GM19468 (cell line): Measurements from ENCODE around the gene CCDC152.

ENCODE experiments used
- ATAC-seq: cut with Tn5 transposase; IDR thresholded peaks from one replicate; pipeline ENCODE4 v1.9.1; 2021; ENCODE audit warnings: mild to moderate bottlenecking, moderate library complexity, moderate number of reproducible peaks; ENCODE audit not compliant: unreplicated experiment; ENCODE audit errors: extremely low read depth

The CCDC152 gene

GRCh38 chr5:42772265-42772993 lies 15.8 kb downstream of the CCDC152 start:
- no peak for ATAC-seq

GRCh38 chr5:42779083-42779482 lies 22.5 kb downstream of the CCDC152 start:
- no peak for ATAC-seq

GRCh38 chr5:42781584-42781983 lies 25.0 kb downstream of the CCDC152 start:
- no peak for ATAC-seq

- ATAC-seq = no peak
Observed at GRCh38 chr5:42784132-42784531, 27.5 kb downstream of the CCDC152 start.

DNA sequence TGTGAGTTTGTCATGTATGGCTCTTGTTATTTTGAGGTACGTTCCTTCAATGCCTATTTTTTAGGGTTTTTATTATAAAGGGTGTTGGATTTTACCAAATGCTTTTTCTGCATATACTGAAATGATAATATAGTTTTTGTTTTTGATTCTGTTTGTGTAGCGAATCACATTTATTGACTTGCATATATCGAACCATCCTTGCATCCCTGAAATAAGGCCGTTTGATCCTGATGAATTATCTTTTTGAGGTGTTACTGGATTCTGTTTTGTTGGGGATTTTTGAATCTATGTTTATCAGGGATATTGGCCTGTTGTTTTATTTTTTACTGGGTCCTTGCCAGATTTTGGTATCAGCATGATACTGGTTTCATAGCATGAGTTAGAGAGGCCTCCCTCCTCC lies 29.1 kb downstream of the CCDC152 start:
- ATAC-seq = no peak

GRCh38 chr5:42787073-42787472 lies 30.5 kb downstream of the CCDC152 start:
- no peak for ATAC-seq

GRCh38 chr5:42787845-42788244 lies 31.2 kb downstream of the CCDC152 start:
- ATAC-seq = no peak

- no peak for ATAC-seq
Observed at GRCh38 chr5:42791151-42791550, 34.5 kb downstream of the CCDC152 start.

DNA sequence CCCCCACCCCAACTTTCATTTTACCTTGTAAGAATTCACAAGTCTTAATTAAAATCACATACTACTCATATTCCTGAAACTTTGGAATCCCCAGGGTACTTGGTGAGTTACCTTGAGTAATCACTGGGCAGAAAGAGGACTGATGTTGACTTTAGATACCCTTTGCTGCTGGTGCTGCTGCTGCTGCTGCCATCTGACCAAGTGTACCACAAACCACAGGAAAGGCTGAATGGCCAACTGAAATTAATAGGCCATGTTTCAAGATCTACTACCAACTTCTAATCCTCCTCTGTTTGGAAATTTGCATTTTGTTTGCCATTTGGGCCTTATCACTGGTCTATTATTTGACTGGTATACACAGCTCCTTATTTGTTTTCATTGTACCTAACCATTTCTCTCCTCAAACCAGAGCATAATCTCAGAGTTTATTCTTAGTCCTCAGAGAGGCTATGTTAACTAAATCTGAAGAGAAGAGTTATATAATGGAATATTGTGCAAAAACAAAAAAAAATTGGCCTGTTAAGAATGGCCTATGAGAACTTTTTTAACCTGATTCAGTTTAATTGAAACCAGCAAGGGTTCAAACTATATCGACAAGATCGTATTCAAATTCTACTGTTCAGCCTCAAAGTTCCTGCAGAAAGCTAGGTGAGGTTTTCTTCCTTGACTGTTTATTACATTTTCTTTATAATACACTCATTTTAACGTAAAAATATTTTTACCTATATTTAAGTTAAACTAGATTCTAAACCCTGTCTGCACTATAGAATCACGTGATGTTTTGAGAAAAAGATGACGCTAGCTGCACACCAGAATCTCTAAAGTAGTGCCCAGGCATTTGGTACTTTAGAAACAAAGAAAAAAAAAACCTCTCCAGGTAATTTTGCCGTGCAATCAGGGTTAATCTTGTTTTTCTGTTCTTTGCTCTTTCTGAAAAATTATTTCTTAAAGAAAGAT lies 41.9 kb downstream of the CCDC152 start:
- ATAC-seq = no peak

DNA sequence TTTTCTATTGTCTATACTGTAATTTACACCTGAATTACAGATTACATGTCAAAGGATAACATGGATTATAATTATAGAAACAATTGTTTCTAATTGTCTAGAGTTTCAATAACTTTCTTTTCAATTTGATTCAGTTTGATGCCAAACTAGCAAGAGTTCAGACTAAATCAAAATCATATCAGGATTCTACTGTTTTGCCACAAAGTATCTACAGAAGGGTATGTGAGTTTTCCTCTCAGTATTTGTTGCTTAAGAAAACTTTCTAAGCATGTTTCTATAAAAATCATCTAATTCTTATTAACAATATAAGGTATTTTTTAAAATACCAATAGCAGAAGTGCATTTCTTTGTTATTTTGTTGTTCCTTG lies 42.6 kb downstream of the CCDC152 start:
- no peak for ATAC-seq

DNA sequence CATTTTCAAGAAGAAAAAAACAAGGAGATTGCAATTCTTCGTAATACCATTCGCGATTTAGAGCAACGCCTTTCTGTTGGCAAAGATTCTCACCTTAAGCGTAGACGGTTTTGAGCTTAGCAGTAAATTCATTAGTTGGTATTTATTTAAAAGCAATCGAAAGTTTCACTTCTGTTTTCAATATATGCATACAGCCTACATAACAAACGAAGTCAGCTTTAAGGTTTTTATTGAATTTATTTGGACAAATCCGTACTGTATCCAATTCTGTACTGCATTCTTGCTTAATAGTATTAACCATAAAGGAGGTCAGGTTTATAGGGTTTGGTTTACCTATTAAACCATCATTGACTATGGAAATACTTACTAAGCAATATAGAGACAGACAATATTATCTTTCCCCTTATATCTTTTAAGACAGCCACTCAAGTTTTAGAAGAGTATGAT lies 43.1 kb downstream of the CCDC152 start:
- ATAC-seq = no peak

DNA sequence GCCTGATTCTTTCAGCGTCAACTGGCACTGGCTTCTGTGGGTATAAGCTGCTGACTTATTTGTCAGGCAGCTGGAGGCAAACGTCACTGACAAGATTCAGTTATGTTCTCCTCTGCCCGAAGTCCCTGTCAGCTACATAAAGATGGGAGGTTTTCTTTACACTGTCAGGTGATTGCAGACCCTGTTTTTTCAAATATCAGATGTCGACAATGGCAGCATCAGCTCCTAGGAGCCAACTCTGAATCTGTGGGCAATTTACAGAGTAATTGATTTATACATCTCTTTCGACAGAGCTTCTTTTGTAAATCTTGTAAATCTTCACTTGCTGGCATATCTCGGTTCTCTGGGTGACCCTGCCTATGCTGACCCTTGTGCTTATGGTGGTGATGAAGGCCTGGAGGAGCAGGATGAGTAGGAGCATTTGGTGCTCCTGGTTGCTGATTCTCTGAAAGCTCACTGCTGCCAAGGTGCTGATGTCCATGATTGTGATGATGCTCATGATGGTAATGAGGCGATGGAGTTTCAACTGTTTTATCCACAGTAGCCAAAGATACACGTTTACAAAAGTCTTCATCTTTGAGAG lies 44.2 kb downstream of the CCDC152 start:
- no peak for ATAC-seq

DNA sequence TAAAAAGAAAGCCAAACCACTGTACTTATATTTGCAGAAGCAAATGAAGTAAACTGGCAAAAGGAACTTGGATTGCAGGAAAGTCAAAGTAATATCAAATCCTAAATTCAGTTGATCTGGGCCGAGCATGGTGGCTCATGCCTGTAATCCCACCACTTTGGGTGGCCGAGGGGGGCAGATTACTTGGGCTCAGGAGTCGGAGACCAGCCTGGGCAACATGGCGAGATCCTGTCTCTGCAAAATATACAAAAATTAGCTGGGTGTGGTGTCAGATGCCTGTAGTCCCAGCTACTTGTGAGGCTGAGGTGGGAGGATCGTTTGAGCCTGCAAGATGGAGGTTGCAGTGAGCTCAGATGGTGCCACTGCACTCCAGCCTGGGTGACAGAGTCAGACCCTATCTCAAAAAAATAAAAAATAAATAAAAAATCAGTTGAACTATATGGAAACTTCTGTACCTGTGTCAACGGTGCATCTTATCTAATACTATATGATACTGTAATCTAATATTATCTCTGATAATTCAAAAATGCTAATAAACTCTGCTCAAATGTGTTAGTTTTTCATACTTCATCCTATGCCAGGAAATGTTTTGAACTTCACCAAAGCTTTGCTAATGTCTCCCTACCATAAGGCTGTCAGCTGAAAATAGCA lies 45.0 kb downstream of the CCDC152 start:
- ATAC-seq = no peak

GRCh38 chr5:42804717-42805339 lies 48.2 kb downstream of the CCDC152 start:
- no peak for ATAC-seq

GRCh38 chr5:42806004-42806700 lies 49.5 kb downstream of the CCDC152 start:
- ATAC-seq = no peak

DNA sequence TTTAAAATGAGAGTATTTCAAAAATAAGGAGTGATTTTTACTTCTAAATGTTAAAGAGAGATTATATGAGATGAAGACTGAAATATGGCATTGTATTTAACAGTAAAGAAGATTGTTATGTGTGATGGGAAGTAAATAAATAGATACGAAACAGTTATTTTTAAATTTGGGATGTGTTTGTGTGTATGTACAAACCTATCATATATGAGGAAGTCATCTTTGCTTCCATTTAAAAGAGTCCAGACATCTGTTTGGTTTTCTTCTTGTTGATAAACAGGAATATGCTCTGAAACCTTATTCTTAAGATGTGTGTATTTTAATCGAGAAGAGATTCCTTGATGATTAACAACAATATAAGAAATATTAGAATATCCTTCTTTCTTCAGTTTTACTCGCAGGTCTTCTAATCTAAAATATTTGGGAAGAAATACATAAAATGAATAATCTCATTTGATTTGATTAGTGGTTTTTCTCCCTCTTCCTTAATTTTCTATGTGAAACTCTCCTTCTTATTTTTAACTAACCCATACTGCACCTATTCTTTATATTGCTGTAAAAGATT lies 50.2 kb downstream of the CCDC152 start:
- no peak for ATAC-seq

- ATAC-seq = no peak
Observed at GRCh38 chr5:42807722-42808447, 51.3 kb downstream of the CCDC152 start.

DNA sequence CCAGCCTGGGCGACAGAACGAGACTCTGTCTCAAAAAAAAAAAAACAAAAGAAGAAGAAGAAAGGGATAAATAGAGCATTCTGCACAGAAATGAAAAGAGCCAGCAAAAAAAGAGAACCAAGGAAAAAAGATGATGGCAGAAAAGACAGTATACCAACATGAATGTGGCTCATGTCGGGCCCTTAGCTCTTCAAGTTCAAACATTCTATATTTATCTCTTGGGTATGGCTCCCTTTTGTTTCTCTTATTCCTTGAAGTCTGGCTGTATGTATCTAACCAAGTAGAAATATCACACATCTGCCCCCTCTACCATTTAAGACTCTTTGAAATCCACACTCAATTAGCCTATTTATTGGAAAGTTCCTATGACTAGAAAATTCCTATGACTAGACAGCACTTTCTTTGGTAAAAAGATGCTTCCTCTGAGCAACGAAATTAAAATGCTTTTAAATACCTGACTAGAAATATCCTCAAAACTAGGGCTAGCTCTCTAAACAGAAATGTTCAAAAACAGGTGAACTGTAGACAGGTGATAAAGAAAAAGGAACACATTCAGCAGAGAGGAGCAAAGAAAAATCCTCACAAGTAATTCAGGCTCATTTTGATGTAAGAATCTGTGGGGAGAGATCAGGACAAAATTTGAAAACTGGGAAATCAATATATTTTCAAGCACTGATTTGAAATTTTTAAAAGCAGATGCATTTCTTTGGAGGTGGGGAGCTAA lies 52.4 kb downstream of the CCDC152 start:
- no peak for ATAC-seq
